Coronary artery (tissue), 2 donors: ENCODE results near the gene ATP11A.
"Not testable (repeated sequence)": the region's sequence is repeated elsewhere in the genome, so short reads cannot be mapped to it uniquely, and the experiment has no call there.

Experiments used
- DNase-seq: peaks from one replicate; pipeline ENCODE4 v3.0.0-alpha.2; 2017; ENCODE audit warnings: low spot score
- H3K27ac ChIP-seq, 2 donors: fragments of 200-600 bp; sonication (generic); one replicate each; pipeline ENCODE4 v1.5.1; 2016 to 2019
- H3K4me3 ChIP-seq: fragments of 200-600 bp; sonication (generic); 2 replicates; pipeline ENCODE4 v1.5.1; 2016; ENCODE audit warnings: mild to moderate bottlenecking, moderate library complexity
- CTCF ChIP-seq: fragments of 200-600 bp; sonication (generic); IDR thresholded peaks from one replicate; pipeline ENCODE4 v1.5.1; 2019; ENCODE audit warnings: antibody characterized with exemption

ATP11A gene

DNA sequence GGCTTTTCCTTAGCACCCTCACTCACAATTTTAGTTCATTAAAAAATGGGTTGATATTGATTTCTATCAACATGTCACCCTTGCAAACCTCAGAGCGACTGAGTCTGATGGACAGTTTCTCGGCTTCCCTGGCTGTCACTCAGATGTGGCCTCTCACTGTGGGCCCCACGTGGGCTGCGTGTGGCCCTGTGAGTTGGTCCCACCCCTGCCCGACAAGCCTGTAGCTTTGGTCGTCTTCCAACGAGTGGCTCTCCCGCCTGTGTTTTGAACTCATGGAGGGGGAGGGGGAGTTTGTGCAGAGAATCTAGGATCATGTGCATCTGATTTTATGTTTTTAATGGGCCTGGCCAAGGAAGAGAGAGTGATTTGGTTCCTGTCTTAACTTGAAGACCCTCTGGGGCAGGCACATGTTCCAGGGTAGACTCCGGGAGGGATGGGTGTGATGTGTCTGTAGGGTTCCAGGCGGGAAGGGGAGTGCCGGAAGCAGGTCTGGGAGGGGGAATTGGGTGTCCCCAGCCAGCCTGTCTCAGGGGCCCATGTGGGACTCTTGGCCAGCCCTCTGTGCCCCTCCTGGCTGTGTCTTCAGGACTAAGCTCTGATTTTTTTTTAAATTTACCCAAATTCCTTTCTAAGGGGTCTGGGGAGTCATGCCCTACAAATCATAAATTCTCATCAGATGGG, 18.9 kb downstream of the ATP11A start:
- H3K27ac ChIP-seq, result no peak overlapping the region
- no peak for DNase-seq
- no peak for TF ChIP-seq CTCF

DNA sequence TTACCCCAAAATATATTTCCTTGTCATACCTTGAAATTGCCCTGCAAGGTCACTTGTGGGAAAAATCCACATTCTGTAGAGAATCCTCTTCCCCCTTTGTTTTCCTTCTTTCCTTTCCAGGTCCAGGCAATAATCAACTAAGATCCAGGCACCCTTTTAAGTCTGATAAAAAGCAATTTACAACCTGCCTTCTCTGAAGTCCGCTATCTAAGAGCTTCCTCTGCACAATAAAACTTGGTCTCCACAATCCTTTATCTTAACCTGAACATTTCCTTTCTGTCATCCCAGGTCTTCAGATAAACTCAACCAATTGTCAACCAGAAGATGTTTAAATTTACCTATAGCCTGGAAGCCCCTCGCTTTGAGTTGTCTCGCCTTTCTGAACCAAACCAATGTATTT, 19.5 kb downstream of the ATP11A start:
- H3K27ac ChIP-seq, H3K4me3 ChIP-seq, DNase-seq: not testable (repeated sequence)

More for the DNA sequence above, 18.9 kb downstream of the ATP11A start:
- H3K4me3 ChIP-seq, result no peak overlapping the region

- Histone ChIP-seq H3K27ac (peak overlapping the region in 1 of 2 donors; percentile 90), H3K4me3 (no peak overlapping the region)
- TF ChIP-seq CTCF, result no peak
- no peak for DNase-seq
Observed at GRCh38 chr13:112709825-112710783, 20.3 kb downstream of the ATP11A start.

DNA sequence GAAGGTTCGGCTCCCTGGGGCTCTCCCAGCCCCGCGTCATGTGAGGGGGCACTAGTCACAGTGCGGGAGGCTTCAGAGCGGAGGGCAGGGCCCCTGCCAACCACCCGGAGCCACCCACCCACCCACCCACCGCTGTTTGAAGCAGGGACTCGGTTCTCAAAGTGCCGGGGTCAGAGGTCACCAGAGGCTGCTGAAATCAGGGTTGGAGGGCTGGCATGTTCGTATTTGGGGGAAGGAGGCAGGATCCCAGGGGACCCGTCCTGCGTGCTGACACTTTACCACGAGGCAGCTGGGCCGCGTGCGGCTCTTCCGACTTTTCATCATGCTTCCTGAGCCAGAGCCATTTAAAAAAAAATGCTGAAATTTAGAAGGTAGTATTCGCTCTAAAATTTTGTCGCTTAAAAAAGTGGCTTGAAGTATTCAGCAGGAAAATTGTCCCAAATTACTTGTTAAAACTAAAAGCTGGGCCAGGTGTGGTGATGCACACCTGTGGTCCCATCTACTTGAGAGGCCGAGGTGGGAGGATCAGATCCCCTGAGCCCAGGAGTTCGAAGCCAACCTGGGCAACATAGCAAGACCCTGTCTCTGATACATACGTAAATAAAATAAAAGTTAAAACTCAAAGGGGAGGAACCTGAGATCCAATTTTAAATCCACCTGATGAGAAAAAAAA, 21.2 kb downstream of the ATP11A start:
- H3K27ac ChIP-seq, result peak overlapping the region; percentile 66 to 90
- no peak for TF ChIP-seq CTCF
- no peak for DNase-seq
- H3K4me3 ChIP-seq, result peak overlapping the region; percentile 60

GRCh38 chr13:112711528-112712265, 21.9 kb downstream of the ATP11A start:
- DNase-seq, result peak; percentile 92
- no peak for TF ChIP-seq CTCF
- peak overlapping the region; percentile 60 for H3K4me3 ChIP-seq

DNA sequence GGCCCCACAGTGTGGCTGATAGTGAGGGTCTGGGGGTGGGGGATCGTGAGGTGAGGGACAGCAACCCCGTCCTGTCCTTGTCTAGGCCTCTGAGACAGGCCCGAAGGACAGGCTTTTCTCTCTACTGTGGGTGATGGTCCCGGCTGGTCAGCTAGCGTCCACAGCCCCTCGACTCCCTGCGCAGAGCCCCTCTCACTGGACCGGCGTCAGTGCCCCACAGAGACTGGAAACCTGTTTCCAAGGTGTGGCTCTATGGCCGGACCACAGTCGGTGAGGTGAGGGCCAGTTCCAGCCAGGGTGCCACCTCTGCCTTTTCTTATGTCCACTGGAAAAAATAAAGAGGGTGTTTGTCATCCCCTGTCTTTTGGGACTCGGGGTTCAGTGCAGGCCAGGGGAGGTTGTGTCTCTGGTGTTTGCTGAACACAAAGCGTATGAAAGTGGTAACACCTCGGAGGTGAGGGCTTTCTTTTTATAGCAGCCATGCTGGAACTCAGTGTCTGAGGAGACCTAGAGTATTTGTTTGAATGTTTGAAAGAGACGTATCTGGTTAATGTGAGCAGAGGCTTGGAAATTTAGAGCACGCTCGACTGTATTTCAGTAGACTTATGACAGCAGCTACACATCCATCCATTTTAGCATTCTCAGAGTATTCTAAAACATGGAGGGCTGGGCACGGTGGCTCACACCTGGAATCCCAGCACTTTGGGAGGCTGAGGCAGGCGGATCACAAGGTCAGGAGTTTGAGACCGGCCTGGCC, 22.8 kb downstream of the ATP11A start:
- TF ChIP-seq CTCF, result no peak
- Histone ChIP-seq H3K27ac (peak overlapping the region; percentile 66 to 90), H3K4me3 (peak overlapping the region; percentile 60)
- no peak for DNase-seq

More at GRCh38 chr13:112711528-112712265, 21.9 kb downstream of the ATP11A start:
- H3K27ac ChIP-seq, result peak overlapping the region; percentile 66 to 90
